OCI-LY3 (cell line): ENCODE results near the gene TMEM140.

Source experiments
- EZH2phosphoT487 ChIP-seq: fragments of 200-600 bp; shearing (Covaris generic); IDR thresholded peaks from 2 replicates; pipeline ENCODE4 v1.6.1; 2018; ENCODE audit warnings: antibody characterized with exemption, mixed run types, low read depth
- TF ChIP-seq, protein P1 (sequence below): fragments of 200-600, 300-600 bp; sonication (generic); IDR thresholded peaks from 2 replicates; pipeline ENCODE4 v1.5.1; 2014; ENCODE audit warnings: antibody characterized with exemption, low read length, low read depth

DNA sequence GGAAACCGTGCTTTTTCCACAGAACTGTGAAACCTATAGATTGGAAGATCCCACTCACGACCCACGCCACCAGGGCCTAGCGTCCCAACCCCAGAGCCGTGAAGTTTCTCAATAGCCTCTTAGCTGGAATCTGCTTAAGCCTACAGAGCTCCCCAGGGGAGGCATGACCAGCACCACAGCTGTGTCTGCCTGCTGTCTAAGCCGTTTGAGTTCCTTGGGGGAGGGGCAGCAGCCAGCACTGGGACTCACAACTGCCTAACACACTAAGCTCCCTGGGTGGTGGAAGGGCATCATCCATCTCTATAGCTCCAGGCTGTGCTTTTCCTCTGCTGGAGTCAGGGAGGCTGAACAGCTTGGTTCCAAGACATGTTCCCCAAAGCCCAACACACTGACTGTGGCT is 26.0 kb upstream of the TMEM140 start:
- TF ChIP-seq, protein P1, sequence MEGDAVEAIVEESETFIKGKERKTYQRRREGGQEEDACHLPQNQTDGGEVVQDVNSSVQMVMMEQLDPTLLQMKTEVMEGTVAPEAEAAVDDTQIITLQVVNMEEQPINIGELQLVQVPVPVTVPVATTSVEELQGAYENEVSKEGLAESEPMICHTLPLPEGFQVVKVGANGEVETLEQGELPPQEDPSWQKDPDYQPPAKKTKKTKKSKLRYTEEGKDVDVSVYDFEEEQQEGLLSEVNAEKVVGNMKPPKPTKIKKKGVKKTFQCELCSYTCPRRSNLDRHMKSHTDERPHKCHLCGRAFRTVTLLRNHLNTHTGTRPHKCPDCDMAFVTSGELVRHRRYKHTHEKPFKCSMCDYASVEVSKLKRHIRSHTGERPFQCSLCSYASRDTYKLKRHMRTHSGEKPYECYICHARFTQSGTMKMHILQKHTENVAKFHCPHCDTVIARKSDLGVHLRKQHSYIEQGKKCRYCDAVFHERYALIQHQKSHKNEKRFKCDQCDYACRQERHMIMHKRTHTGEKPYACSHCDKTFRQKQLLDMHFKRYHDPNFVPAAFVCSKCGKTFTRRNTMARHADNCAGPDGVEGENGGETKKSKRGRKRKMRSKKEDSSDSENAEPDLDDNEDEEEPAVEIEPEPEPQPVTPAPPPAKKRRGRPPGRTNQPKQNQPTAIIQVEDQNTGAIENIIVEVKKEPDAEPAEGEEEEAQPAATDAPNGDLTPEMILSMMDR = no peak
- TF ChIP-seq EZH2phosphoT487 = no peak
